GM21825 (cell line): ENCODE measurements around the gene MGAM2.

Experiments
- ATAC-seq: cut with Tn5 transposase; IDR thresholded peaks from one replicate; pipeline ENCODE4 v1.9.1; 2021; ENCODE audit warnings: mild to moderate bottlenecking, moderate library complexity; ENCODE audit not compliant: unreplicated experiment

Gene MGAM2

DNA sequence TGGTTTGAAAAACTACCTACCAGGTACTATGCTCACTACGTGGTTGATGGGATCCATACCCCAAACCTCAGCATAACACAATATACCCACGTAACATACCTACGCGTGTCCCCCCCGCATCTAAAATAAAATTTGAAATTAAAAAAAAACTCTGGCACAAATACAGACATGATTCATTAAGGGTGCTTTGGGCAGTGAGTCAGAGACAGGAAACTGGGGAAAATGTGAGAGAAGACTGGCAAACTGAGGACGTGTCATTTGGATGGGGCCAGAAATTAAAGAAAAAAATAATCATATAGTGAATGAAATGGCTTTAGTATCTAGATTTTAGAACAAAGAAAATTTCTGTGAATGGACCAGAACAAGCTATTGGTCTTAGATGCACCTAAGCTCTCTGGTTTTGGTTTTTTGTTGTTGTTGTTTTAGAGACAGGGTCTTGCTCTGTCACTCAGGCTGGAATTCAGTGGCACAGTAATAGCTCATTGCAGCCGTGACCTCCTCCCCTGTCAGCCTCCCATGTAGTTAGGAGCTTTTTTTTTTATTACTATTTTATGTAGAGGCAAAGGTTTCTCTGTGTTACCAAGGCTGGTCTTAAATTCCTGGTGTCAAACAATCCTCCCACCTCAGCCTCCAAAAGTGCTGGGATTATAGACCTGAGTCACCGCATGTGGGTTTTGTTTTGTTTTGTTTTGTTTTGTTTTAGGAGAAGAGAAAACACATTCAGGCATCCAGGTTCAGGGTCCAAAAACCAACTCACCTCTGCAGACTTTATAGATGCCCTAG, 152.3 kb downstream of the MGAM2 start:
- no peak for ATAC-seq
